WTC11 (cell line): Measurements from ENCODE around the gene VEPH1.

ENCODE experiments used
- ESRRA ChIP-seq: sonication (generic); formaldehyde crosslinking; IDR thresholded peaks from 2 replicates; pipeline ENCODE4 v1.8.1; 2022; ENCODE audit warnings: mild to moderate bottlenecking, missing genetic modification reagents, borderline replicate concordance
- ETV6 ChIP-seq: sonication (generic); formaldehyde crosslinking; IDR thresholded peaks from 2 replicates; pipeline ENCODE4 v1.8.1; 2022; ENCODE audit warnings: mild to moderate bottlenecking, missing genetic modification reagents
- JUN ChIP-seq: sonication (generic); formaldehyde crosslinking; IDR thresholded peaks from 2 replicates; pipeline ENCODE4 v1.8.0; 2023; ENCODE audit warnings: mild to moderate bottlenecking, missing genetic modification reagents
- NR1H2 ChIP-seq: sonication (generic); formaldehyde crosslinking; IDR thresholded peaks from 2 replicates; pipeline ENCODE4 v1.9.0; 2021; ENCODE audit warnings: mild to moderate bottlenecking, moderate library complexity, missing genetic modification reagents
- RELA ChIP-seq: sonication (generic); formaldehyde crosslinking; IDR thresholded peaks from 2 replicates; pipeline ENCODE4 v1.8.1; 2022; ENCODE audit warnings: missing genetic modification reagents, mild to moderate bottlenecking, borderline replicate concordance
- TCF7 ChIP-seq: sonication (generic); formaldehyde crosslinking; IDR thresholded peaks from 2 replicates; pipeline ENCODE4 v1.8.0; 2022; ENCODE audit warnings: mild to moderate bottlenecking, low read depth, missing genetic modification reagents, moderate library complexity
- ZNF263 ChIP-seq: sonication (generic); formaldehyde crosslinking; IDR thresholded peaks from 2 replicates; pipeline ENCODE4 v1.8.1; 2022; ENCODE audit warnings: low read depth, mild to moderate bottlenecking, moderate library complexity, missing genetic modification reagents
- TF ChIP-seq, protein P1 (sequence below): fragments of 200-600 bp; IDR thresholded peaks from 2 replicates; pipeline ENCODE4 v1.8.0; 2022; ENCODE audit warnings: antibody characterized with exemption
- TF ChIP-seq, protein P2 (sequence below): sonication (generic); formaldehyde crosslinking; IDR thresholded peaks from 2 replicates; pipeline ENCODE4 v1.8.1; 2023; ENCODE audit warnings: mild to moderate bottlenecking, missing genetic modification reagents, moderate library complexity

DNA sequence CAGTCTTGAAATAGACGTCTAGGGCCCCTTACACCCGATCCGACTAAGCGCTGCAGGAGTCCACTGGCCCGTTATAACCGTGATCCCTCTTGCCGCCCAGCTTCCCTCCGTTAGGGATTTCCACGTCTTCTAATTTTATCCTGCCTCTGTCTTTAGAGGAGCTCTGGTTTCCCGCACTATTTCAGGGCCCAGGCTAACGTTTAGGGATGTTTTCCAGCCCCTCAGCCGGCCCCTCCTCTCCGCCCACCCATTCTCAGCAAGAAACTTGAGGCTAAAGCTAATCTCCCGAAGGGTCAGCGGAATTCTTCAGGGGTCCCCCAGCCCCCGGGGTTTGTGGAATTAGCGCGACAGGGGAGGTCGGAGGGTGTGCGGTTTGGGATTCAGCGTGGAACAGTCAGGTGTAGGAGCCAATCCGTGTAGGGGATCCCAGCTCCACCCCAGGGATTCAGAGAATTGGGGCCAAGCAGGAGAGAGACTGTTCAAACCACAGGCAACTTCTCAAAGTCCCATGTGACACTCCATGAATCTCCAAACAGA, 65.0 kb downstream of the VEPH1 start:
- TF ChIP-seq, protein P1, sequence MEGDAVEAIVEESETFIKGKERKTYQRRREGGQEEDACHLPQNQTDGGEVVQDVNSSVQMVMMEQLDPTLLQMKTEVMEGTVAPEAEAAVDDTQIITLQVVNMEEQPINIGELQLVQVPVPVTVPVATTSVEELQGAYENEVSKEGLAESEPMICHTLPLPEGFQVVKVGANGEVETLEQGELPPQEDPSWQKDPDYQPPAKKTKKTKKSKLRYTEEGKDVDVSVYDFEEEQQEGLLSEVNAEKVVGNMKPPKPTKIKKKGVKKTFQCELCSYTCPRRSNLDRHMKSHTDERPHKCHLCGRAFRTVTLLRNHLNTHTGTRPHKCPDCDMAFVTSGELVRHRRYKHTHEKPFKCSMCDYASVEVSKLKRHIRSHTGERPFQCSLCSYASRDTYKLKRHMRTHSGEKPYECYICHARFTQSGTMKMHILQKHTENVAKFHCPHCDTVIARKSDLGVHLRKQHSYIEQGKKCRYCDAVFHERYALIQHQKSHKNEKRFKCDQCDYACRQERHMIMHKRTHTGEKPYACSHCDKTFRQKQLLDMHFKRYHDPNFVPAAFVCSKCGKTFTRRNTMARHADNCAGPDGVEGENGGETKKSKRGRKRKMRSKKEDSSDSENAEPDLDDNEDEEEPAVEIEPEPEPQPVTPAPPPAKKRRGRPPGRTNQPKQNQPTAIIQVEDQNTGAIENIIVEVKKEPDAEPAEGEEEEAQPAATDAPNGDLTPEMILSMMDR = no peak
- TF ChIP-seq, protein P2, sequence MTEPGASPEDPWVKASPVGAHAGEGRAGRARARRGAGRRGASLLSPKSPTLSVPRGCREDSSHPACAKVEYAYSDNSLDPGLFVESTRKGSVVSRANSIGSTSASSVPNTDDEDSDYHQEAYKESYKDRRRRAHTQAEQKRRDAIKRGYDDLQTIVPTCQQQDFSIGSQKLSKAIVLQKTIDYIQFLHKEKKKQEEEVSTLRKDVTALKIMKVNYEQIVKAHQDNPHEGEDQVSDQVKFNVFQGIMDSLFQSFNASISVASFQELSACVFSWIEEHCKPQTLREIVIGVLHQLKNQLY (CRISPR knock-in tag) = no peak
- TF ChIP-seq NR1H2 (CRISPR knock-in tag) (no peak), ZNF263 (CRISPR knock-in tag) (no peak), TCF7 (CRISPR knock-in tag) (no peak), JUN (CRISPR knock-in tag) (no peak), ESRRA (CRISPR knock-in tag) (no peak), ETV6 (CRISPR knock-in tag) (no peak), RELA (no peak)
